C4-2B (cell line): ENCODE data around the gene MED29.
A peak's percentile ranks its signal among the peaks of the same experiment; 100 is the strongest.

ENCODE experiments used
- H3K27ac ChIP-seq: fragments of 450-650 bp; 2 replicates; pipeline ENCODE4 v1.5.1; 2017
- CTCF ChIP-seq: fragments of 450-650 bp; conservative IDR thresholded peaks from 2 replicates; pipeline ENCODE4 v1.5.1; 2017; ENCODE audit warnings: mild to moderate bottlenecking
- ZFX ChIP-seq: fragments of 450-650 bp; IDR thresholded peaks from 2 replicates; pipeline ENCODE4 v1.6.1; 2017

The MED29 gene

GRCh38 chr19:39389631-39390414 lies 1.4 kb upstream of the MED29 start:
- TF ChIP-seq ZFX: no peak
- no peak for TF ChIP-seq CTCF
- peak overlapping the region; percentile 96 for H3K27ac ChIP-seq

GRCh38 chr19:39390451-39390750 lies 777 bp upstream of the MED29 start:
- TF ChIP-seq CTCF (no peak), ZFX (no peak)
- peak overlapping the region; percentile 96 for H3K27ac ChIP-seq

- no peak overlapping the region for H3K27ac ChIP-seq
- TF ChIP-seq CTCF: peak; percentile 96
- TF ChIP-seq ZFX: no peak
Observed at GRCh38 chr19:39397360-39398296, 6.5 kb downstream of the MED29 start.

- no peak overlapping the region for H3K27ac ChIP-seq
Observed at GRCh38 chr19:39398297-39398864, 7.2 kb downstream of the MED29 start.

GRCh38 chr19:39399668-39400050 lies 8.5 kb downstream of the MED29 start:
- H3K27ac ChIP-seq: no peak overlapping the region
- no peak for TF ChIP-seq ZFX
- TF ChIP-seq CTCF: no peak

More at GRCh38 chr19:39398297-39398864, 7.2 kb downstream of the MED29 start:
- TF ChIP-seq CTCF: no peak
- TF ChIP-seq ZFX: no peak

- H3K27ac ChIP-seq: no peak overlapping the region
- TF ChIP-seq CTCF: no peak
- no peak for TF ChIP-seq ZFX
Observed at GRCh38 chr19:39400061-39400460, 8.9 kb downstream of the MED29 start.

GRCh38 chr19:39401070-39401548 lies 9.9 kb downstream of the MED29 start:
- H3K27ac ChIP-seq: peak overlapping the region; percentile 90; the same call in 1 of the 2 replicates

More at GRCh38 chr19:39401070-39401548, 9.9 kb downstream of the MED29 start:
- no peak for TF ChIP-seq ZFX
